ENCODE results near the gene DUSP14.
"Not testable (repeated sequence)": the region's sequence is repeated elsewhere in the genome, so short reads cannot be mapped to it uniquely, and the experiment has no call there.

The DUSP14 gene

DNA sequence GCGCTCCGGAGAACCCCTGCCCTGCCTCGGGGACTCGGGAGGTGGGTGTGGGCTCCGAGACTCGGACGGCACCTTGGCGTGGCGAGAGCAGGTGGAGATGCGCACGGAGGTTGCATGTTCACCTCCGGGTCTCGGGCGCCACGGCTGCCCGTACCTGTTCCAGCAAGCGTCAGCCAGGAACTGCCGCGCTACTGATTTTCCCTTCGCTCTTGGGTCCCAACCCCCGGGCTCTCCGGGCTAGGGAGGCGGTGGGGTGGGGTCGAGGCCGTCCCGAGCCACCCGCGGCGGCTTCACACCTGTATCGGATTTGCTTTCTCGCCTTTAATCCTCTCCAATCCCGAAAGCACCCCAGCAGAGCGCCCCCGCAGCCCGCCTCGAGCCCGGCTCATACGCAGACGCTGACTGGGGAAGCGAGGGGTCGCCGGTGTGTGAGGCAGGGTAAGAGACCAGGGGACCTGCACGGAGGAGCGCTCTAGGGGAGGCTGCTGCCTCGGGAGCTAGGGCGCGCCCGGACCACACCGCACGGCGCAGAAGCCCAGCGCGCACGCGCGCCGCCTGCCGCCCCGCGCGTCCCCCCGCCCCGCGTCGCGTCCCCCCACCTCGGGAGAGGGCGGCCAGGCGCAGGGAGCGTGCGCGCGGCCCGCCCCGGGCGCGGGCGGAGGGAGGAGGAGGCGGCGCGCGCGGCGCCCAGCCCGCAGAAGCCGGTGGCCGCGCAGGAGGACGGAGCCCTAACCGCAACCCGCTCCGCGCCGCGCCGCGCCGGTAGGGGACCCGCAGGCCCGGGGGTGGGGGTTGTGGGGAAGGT lies at the start of gene DUSP14:
TSS of gene DUSP14 (plus strand) at position 695 of the 805 bp plus-strand sequence. CDS start 22,382 bp downstream, outside the sequence.
- DNase-seq (ENCODE audit: low spot score): peak; percentile 74

DNA sequence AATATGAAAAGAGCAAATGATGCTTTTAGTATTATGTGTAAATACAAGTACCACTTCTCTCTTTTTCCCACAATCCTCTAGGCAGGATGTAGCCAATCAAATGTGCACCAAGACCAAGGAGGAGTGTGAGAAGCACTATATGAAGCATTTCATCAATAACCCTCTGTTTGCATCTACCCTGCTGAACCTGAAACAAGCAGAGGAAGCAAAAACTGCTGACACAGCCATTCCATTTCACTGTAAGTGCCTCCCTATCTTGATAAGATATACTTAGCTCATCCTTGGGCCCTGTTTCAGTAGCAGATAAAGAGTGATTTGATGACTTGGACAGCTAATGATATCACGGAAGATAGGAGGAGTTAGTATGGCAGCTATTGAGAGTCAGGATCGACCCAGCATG lies 49.3 kb upstream of the DUSP14 start:
- no peak for DNase-seq (ENCODE audit: low spot score)

DNA sequence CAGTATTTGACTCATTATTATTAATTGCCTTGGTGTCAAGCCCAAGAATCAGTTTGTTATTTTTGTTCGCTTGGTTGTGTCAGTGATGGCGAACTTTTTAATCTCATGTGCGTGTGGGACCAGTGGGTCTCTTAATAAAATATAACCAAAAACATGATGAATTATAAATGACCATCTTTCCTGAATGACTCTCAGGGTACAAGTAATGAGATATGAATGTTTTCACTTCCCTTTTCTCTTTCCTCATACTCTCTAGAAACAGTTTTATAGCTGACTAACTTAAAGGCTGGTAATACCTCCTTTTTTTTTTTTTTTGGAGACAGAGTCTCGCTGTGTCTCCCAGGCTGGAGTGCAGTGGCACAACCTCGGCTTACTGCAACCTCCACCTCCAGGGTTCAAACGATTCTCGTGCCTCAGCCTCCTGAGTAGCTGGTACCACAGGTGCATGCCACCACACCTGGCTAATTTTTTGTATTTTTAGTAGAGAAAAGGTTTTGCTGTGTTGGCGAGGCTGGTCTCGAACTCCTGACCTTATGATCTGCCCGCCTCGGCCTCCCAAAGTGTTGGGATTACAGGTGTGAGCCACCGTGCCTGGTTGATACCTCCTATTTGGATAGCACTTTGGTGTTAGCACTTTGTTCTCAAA lies 48.2 kb upstream of the DUSP14 start:
- DNase-seq (ENCODE audit: low spot score): not testable (repeated sequence)

GRCh38 chr17:37446027-37446426 lies 43.7 kb upstream of the DUSP14 start:
- no peak for DNase-seq (ENCODE audit: low spot score)

DNA sequence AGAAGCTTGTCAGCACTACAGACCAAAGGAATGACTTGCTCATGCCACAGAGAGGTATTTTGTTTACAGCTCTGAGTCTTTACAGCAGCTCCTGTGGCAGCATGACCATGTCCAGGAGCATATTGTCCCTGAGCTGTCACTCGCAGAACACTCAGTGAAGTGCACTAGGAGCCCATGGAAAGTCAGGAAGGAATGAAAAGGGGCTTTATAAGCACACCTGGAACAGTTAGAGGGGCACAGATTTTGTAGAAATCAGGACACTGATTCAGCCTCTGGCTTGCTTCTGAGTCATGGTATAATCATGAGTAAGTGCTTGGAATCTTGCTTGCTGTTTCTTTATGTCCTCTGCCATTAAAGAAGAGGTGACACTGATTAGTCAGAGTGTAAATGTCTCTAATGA lies 42.0 kb upstream of the DUSP14 start:
- no peak for DNase-seq (ENCODE audit: low spot score)

DNA sequence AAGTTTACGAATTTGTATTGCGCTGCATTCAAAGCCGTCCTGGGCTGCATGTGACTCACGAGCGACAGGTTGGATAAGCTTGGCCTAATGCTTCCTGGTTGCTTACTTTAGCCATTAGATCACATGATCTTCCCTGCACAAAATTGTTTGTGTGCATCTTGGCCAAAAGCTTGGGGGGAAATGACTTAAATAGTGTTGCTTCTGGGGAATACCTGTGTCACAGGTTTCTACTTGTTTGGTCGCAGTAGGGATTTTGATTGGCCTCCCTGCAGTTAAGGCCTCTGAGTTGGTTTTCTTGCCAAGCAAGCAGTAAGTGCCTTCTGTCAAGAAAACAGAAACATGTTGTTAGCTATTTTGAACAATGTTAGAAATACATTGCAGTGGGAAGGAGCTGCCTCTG lies 39.6 kb upstream of the DUSP14 start:
- DNase-seq (ENCODE audit: low spot score): no peak

GRCh38 chr17:37457801-37458200 lies 31.9 kb upstream of the DUSP14 start:
- not testable (repeated sequence) for DNase-seq (ENCODE audit: low spot score)

DNA sequence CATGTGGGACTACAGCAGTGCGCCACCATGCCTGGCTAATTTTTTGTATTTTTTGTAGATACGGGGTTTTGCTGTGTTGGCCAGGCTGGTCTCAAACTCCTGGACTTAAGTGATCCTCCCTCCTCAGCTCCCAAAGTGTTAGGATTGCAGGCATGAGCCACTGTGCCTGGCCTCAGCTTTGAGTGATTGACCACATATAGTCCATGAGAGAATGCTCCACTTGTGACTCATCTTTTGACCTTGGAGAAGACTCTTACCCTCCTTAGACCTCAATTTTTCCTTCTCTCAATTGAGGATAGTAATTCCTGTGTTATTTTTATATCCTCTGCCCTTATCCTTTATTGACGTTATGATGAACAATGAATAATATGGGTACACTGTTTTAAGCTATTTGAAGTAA lies 30.9 kb upstream of the DUSP14 start:
- DNase-seq (ENCODE audit: low spot score): no peak

GRCh38 chr17:37461668-37462067 lies 28.0 kb upstream of the DUSP14 start:
- DNase-seq (ENCODE audit: low spot score): no peak

DNA sequence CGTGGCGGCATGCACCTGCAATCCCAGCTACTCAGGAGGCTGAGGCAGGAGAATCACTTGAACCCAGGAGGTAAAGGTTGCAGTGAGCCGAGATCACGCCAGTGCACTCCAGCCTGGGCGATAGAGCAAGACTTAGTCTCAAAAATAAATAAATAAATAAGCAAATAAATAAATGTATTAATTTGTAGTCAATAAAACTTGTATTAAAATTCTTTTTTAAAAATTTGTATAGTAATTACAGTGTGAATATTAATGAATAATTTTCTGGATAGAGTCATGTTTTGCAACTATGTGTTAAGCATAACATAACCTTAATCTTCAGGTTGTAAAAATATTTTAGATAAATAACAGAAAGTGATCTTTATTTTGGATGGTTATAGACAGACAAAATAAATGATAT lies 27.2 kb upstream of the DUSP14 start:
- DNase-seq (ENCODE audit: low spot score): no peak

- no peak for DNase-seq (ENCODE audit: low spot score)
These were observed 26.7 kb upstream of the DUSP14 start for GRCh38 chr17:37463039-37463438.

DNA sequence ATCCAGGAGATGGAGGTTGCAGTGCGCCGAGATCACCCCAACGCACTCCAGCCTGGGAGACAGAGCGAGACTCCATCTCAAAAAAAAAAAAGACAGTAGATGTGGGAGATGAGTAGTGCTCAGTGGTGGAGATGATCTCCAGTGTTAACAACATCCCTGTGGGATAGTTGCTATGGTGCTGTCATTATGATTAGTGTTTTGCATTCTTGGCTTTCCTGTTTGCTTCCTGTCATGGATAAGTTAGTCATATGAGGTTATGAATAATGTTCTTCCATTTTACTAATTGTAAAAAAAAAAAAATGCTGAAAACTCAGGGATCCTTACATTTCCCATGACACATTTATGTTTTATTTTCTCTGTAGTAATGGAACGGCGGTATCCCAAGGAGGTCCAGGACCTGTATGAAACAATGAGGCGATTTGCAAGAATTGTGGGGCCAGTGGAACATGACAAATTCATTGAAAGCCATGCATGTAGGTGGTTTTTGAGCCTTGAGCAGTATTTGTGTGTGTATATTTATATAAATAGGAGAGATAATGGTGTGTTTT lies 24.5 kb upstream of the DUSP14 start:
- no peak for DNase-seq (ENCODE audit: low spot score)

- DNase-seq (ENCODE audit: low spot score): no peak
These were observed 23.2 kb upstream of the DUSP14 start for GRCh38 chr17:37466471-37466870.

GRCh38 chr17:37470181-37470580 lies 19.5 kb upstream of the DUSP14 start:
- DNase-seq (ENCODE audit: low spot score): no peak

DNA sequence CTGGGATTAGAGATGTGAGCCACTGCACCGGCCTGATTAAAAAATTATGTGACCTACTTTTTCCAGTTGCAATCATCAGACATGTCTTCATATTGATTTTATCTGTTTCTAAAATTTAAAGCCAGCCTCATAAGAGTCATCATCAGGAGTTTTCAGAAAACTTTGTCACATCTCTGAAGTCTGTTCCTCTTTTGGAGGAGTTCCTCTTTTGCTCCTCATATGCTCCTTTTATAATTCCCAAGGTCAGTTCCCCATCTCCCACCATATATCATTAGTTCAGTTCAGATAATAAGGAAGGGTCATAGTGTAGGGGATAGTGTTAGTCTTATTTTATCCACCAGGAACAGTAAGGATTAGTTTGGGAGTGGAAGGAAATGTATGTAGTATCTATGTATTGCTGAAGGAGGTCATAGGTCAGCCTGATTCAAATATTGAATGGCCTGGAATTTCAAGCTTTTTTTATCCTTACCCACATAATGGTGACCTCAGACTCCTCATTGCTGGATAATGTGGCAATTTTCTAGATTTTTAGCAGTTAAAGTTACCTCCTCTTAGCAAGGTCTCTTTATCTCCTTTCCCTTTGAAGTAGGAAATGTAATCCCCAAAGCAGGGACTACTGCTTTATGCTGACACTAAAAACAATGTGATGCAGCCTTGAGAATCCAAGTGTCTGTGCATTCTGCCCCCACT lies 13.8 kb upstream of the DUSP14 start:
- no peak for DNase-seq (ENCODE audit: low spot score)

DNA sequence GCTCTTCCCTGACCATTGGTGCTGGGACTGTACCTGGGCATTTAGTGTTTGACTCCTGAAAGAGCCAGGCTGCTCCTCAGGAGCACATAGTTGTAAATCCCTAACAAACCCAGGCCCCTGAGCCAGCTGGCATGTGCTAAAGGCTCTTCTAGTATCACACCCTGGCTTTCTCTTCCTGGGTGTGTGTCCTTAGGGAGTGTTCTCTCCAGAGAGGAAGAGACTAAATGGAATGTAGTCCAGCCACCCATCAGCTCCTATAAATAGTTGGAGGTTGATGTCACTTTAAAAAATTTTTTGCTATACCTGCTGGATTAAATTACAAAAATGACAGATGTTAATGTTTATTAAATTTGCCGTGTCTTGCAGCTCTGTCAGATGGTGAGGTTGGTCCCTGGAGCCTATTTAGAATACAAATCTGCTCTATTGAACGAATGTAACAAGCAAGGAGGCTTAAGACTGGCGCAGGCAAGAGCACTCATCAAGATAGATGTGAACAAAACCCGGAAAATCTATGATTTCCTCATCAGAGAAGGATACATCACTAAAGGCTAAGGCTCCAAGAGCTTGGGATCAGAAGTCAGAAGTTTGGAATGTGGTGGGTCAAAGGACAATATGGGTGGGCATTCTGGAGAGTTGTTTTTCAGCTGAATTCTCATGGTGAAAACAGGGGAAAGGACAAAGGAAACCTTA lies 13.1 kb upstream of the DUSP14 start:
- no peak for DNase-seq (ENCODE audit: low spot score)

GRCh38 chr17:37478187-37478586 lies 11.5 kb upstream of the DUSP14 start:
- no peak for DNase-seq (ENCODE audit: low spot score)

DNA sequence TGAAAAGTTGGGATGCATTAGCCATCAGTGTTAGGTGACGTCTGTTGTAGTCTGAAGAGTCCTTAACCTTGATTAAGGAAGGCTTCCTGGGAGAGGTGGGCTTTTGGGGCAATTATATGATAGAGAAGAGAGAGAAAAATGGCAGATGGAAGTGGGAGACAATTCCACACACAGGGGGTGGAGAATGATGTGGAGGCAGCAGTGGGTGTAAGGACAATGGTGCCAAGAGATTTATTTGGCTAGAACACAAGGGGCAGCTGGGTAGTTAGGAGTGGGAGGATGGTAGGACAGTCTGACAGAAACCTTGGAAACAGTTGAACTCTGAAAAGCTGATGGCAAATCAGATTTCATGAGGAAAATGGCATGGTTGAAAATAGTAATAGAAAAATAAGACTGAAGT lies 10.7 kb upstream of the DUSP14 start:
- DNase-seq (ENCODE audit: low spot score): no peak

DNA sequence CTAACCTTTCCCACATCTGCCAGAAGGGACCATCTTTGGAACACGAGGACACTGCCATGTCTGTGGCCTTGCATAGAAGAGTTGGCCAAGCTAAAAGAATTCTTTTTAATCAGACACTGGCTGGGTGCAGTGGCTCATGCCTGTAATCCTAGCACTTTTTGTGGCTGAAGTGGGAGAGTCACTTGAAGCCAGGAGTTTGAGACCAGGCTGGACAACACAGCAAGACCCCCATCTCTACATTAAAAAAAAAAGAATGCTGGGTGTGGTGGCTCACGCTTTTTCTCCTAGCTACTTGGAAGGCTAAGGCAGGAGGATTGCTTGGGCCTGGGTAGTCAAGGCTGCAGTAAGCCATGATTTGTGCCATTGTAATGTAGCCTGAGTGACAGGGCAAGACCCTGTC lies 9.3 kb upstream of the DUSP14 start:
- DNase-seq (ENCODE audit: low spot score): no peak

DNA sequence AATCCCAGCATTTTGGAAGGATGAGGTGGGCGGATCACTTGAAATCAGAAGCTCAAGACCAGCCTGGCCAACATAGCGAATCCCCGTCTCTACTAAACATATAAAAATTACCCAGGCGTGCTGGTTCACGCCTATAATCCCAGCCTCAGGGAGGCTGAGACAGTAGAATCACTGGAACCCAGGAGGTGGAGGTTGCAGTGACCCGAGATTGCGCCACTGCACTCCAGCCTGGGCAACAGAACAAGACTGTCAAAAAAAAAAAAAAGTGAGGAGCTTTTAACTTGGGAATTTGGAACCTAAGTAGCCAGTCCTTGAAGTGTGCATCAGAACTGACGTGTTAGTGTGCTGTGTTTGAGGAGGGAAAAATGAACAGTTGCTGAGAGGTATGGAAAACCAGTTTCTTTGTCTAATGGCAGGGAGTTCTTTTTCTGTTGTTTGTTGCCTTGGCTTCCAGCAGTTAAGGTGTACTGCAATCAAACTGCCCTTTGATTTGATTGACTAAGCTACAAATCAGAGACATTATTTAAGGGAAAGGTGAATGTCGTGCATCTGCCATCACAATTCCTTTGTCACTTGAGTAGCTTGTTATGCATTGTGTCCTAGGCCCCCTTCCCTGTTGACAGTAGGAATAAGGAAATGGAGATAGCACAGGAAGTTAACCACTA lies 8.6 kb upstream of the DUSP14 start:
- DNase-seq (ENCODE audit: low spot score): no peak

DNA sequence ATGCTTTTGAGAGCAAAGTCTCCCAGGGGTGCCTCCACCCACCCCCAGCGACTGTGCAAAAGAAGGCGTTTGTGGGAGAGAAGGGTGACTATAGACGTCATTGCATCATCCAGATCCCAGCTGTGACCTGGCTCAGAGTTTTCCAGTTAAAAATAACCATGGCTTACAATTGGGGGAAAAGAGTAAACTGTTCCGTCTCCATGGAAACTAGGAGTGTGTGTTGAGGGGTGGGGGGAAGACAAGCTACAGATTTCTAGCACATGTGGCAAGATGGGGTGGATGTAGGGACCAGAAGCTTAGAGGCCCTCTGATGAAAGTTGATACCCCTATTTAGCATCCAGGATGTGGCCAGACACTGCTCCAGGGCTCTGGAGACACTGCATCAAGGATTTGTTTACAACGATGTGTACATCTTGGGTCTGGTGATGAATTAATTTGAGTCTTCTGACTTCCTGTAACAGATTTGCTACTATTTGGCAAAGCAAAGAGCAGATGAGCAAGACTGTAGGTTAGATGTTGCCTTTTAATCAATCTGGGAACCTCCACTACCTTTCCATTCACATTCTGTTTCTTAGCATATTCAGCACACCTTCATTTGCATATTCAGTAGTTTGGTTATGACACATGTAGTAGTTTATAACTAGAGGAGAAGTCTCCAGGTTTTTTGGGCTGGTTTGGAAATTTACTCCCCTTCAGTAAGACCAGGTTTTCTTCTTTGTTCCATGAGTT lies 6.2 kb upstream of the DUSP14 start:
- DNase-seq (ENCODE audit: low spot score): peak; percentile 8

Measured in activated CD4-positive, alpha-beta T cell treated with anti-CD3 and anti-CD28 coated beads, Interleukin-2, Interleukin-4, amounts not matched to agents 100 ng/mL and 50 ng/mL, durations not matched to agents 16 hours and 8 hours (primary cell).